Endothelial cell of umbilical vein (primary cell): ENCODE results near the gene CD58. TPM values are rescaled to one million over a fixed set of nuclear protein-coding genes. Genes with fewer than 3 reads are reported as not detected.
A peak's percentile ranks its signal among the peaks of the same experiment; 100 is the strongest.

ENCODE experiments used
- BruUV-seq: library from RNA; stranded (reverse); fragments of 400-500 nt; replicated peaks from 2 replicates; lab custom pipeline; 2021; lab: Mats Ljungman, UMichigan
- CTCF ChIA-PET: fragments of 300-600, 350-600 bp; sonication (Branson Sonifier 250); formaldehyde crosslinking; loops from one replicate; lab custom pipeline; 2021; ENCODE audit warnings: antibody characterized with exemption, inconsistent platforms; lab: Charles Lee
- POLR2A ChIA-PET: fragments of 300-600, 350-600 bp; sonication (Branson Sonifier 250); formaldehyde crosslinking; loops from one replicate; lab custom pipeline; 2021; ENCODE audit warnings: antibody characterized with exemption, inconsistent platforms; lab: Charles Lee
- DNase-seq: peaks from one replicate; pipeline ENCODE4 v3.0.0-alpha.2; 2011; ENCODE audit warnings: low read depth, low spot score
- FAIRE-seq: peaks from 2 replicates; lab custom pipeline; 2011; peaks lifted over from hg19 to GRCh38; lab: Jason Lieb, UNC
- H2AFZ ChIP-seq: 2 replicates; pipeline ENCODE4 v1.6.0; 2012; ENCODE audit warnings: low read depth, low read length, control low read depth, inconsistent platforms
- H3K27ac ChIP-seq: 2 replicates; pipeline ENCODE4 v1.5.1; 2011; ENCODE audit warnings: low read depth, mild to moderate bottlenecking, control low read depth, low read length, moderate library complexity; ENCODE audit not compliant: insufficient read depth
- H3K27me3 ChIP-seq, 2 experiments: 2 replicates each; pipeline versions ENCODE4 v1.6.0 to v1.6.1; 2011; ENCODE audit warnings: low read length in 2 of 2, mixed read lengths in 1 of 2; ENCODE audit not compliant: control insufficient read depth in 2 of 2, insufficient read depth in 2 of 2
- H3K36me3 ChIP-seq, 2 experiments: 2 replicates in 1 of 2; 3 replicates in 1 of 2; pipeline ENCODE4 v1.5.1; 2011; ENCODE audit warnings: low read length in 2 of 2, mild to moderate bottlenecking in 1 of 2, moderate library complexity in 1 of 2; ENCODE audit not compliant: control insufficient read depth in 2 of 2, insufficient read depth in 2 of 2; ENCODE audit errors: extremely low read depth in 1 of 2
- H3K4me1 ChIP-seq: 3 replicates; pipeline ENCODE4 v1.5.1; 2011; ENCODE audit warnings: mild to moderate bottlenecking, low read length; ENCODE audit not compliant: control insufficient read depth, insufficient read depth; ENCODE audit errors: extremely low read depth
- H3K4me2 ChIP-seq: 2 replicates; pipeline ENCODE4 v1.6.1; 2011; ENCODE audit warnings: low read length, control low read depth, mixed read lengths; ENCODE audit not compliant: insufficient read depth
- H3K4me3 ChIP-seq, 3 experiments: fragments of 200-600 bp in 1 of 3; sonication (generic), shearing (Covaris generic) in 1 of 3; replicated peaks in 1 of 3; 2 replicates each; pipeline ENCODE4 v1.5.1; 2011 to 2016; ENCODE audit warnings: control low read depth in 3 of 3, low read length in 3 of 3, mild to moderate bottlenecking in 2 of 3, inconsistent platforms in 1 of 3, low read depth in 1 of 3, moderate library complexity in 1 of 3; ENCODE audit not compliant: insufficient read depth in 1 of 3
- H3K79me2 ChIP-seq: 2 replicates; pipeline ENCODE4 v1.6.0; 2012; ENCODE audit warnings: low read length, inconsistent platforms; ENCODE audit not compliant: control insufficient read depth, insufficient read depth
- H3K9ac ChIP-seq: replicated peaks from 2 replicates; pipeline ENCODE3; 2011; ENCODE audit warnings: low read length, control low read depth; ENCODE audit not compliant: insufficient read depth; ENCODE audit errors: extremely low read depth
- H3K9me1 ChIP-seq: replicated peaks from 3 replicates; pipeline ENCODE4 v1.6.0; 2011; ENCODE audit warnings: mild to moderate bottlenecking, low read length; ENCODE audit not compliant: control insufficient read depth, insufficient read depth; ENCODE audit errors: extremely low read depth
- H3K9me3 ChIP-seq: replicated peaks from 2 replicates; pipeline ENCODE4 v1.5.1; 2012; ENCODE audit warnings: low read length, inconsistent platforms; ENCODE audit not compliant: control insufficient read depth, insufficient read depth
- H4K20me1 ChIP-seq: replicated peaks from 2 replicates; pipeline ENCODE3; 2011; ENCODE audit warnings: mild to moderate bottlenecking, low read length; ENCODE audit not compliant: control insufficient read depth, insufficient read depth; ENCODE audit errors: extremely low read depth
- EZH2 ChIP-seq: IDR thresholded peaks from 2 replicates; pipeline ENCODE4 v1.6.1; 2012; ENCODE audit warnings: borderline replicate concordance, low read depth, mild to moderate bottlenecking, moderate library complexity, low read length, inconsistent platforms; ENCODE audit not compliant: severe bottlenecking
- FOS ChIP-seq: IDR thresholded peaks from 2 replicates; pipeline ENCODE4 v1.6.1; 2011; ENCODE audit warnings: mild to moderate bottlenecking, low read length, moderate library complexity, borderline replicate concordance; ENCODE audit not compliant: insufficient read depth
- GATA2 ChIP-seq: IDR thresholded peaks from 2 replicates; pipeline ENCODE4 v1.7.0; 2011; ENCODE audit warnings: low read depth, mild to moderate bottlenecking, moderate library complexity, mixed read lengths, low read length; ENCODE audit not compliant: insufficient read length, insufficient read depth
- JUN ChIP-seq: IDR thresholded peaks from 2 replicates; pipeline ENCODE4 v1.6.1; 2011; ENCODE audit warnings: borderline replicate concordance, low read depth; ENCODE audit not compliant: insufficient read length, insufficient read depth
- MYC ChIP-seq: IDR thresholded peaks from one replicate; pipeline ENCODE4 v1.6.1; 2011; ENCODE audit warnings: mild to moderate bottlenecking, low read depth, low read length
- POLR2A ChIP-seq: IDR thresholded peaks from 2 replicates; pipeline ENCODE4 v1.6.1; 2012; ENCODE audit warnings: low read depth, mild to moderate bottlenecking, control low read depth, low read length
- POLR2AphosphoS5 ChIP-seq: IDR thresholded peaks from 2 replicates; pipeline ENCODE4 v1.6.1; 2012; ENCODE audit warnings: low read depth, mild to moderate bottlenecking, control low read depth, low read length, moderate library complexity; ENCODE audit not compliant: insufficient read depth
- dilution Hi-C: fragments of 300-500 bp; cut with MboI; formaldehyde crosslinking; loops from one replicate; pipeline ENCODE4 v1.15.0; 2019; ENCODE audit warnings: low sequenced_read_pairs; ENCODE audit not compliant: extremely low pct_ligation_motif_present
- intact Hi-C: fragments of 100-400 bp; cut with micrococcal nuclease; formaldehyde crosslinking; loops from one replicate; pipeline ENCODE4 v1.10.0; 2022
- polyA plus RNA-seq, 4 experiments: library from polyadenylated mRNA; depleted of rRNA in 3 of 4; stranded (reverse) in 3 of 4; unstranded in 1 of 4; fragments of >200 nt; gene quantifications; 2 replicates each; pipeline versions ENCODE4 v1.2.1 to v1.2.3, GENCODE V29; 2011 to 2012; ENCODE audit warnings: missing spikeins in 1 of 4
- total RNA-seq: library from RNA; stranded (reverse); gene quantifications from 2 replicates; pipeline ENCODE4 v1.2.3, GENCODE V29; 2021
- TF ChIP-seq, protein P1 (sequence below): IDR thresholded peaks from 2 replicates; pipeline ENCODE4 v1.6.1; 2011; ENCODE audit not compliant: insufficient read depth, insufficient read length
- TF ChIP-seq, protein P2 (sequence below), 2 donors: IDR thresholded peaks; 1 replicate in 1 of 2; 2 replicates in 1 of 2; pipeline ENCODE4 v1.5.1; 2011; ENCODE audit warnings: low read length in 2 of 2, mild to moderate bottlenecking in 2 of 2, moderate library complexity in 2 of 2, control low read depth in 1 of 2, inconsistent platforms in 1 of 2, low read depth in 1 of 2; ENCODE audit not compliant: insufficient read depth in 1 of 2; ENCODE audit errors: extremely low read depth in 1 of 2

The CD58 gene
- total and polyA plus RNA-seq, 2 donors (not counting 3 experiments of a cell fraction or from before 2014, with no cell fraction given) = 9.8 to 12.7 TPM

DNA sequence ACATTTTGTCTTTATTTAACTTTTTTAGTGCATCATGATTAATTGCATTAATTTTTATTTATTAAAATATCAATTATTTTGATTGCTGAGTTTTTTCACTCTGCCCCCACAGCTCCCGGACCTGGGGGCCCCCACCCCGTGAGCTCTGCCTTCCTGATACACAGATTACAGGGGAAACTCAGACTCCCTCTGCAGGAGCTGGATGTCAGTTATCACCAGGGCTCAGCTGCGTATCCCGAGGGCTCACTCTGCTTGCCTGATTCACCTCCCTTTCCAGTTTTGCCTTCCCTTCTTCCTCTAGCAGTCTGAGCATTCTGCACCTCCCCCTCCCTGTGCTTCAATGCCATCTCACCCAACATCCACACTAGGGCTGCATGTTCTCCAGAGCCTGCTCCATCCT lies 99.6 kb downstream of the CD58 start:
- ChIA-PET POLR2A (no interaction called here), CTCF (interaction anchor here (2.0 to 5.2 kb wide), 2 partner anchors 14 to 28 kb away, joined by 4 to 38 read pairs; no protein-coding TSS in a partner anchor)
- Histone ChIP-seq H3K4me1 (no peaks in the 10 kb centered on the region), H3K9me1 (no peaks in the 10 kb centered on the region), H3K27ac (no peak overlapping the region), H3K9ac (no peak overlapping the region), H3K79me2 (no peaks in the 10 kb centered on the region), H3K9me3 (no peaks in the 10 kb centered on the region), H3K4me2 (no peak overlapping the region), H3K4me3 (no peak overlapping the region), H3K27me3 (no peaks in the 10 kb centered on the region), H4K20me1 (no peaks in the 10 kb centered on the region), H3K36me3 (no peaks in the 10 kb centered on the region), H2AFZ (peak overlapping the region; percentile 7)
- dilution Hi-C loops = no loop called here
- no TSS peak for BruUV-seq
- intact Hi-C loops = no loop called here
- DNase-seq (no peak), FAIRE-seq (no peak)
- TF ChIP-seq EZH2 (no peak), FOS (no peak), JUN (no peak), POLR2A (no peak), GATA2 (no peak), MYC (no peak), POLR2AphosphoS5 (no peak)
- TF ChIP-seq, protein P1, sequence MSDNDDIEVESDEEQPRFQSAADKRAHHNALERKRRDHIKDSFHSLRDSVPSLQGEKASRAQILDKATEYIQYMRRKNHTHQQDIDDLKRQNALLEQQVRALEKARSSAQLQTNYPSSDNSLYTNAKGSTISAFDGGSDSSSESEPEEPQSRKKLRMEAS = no peak
- TF ChIP-seq, protein P2, sequence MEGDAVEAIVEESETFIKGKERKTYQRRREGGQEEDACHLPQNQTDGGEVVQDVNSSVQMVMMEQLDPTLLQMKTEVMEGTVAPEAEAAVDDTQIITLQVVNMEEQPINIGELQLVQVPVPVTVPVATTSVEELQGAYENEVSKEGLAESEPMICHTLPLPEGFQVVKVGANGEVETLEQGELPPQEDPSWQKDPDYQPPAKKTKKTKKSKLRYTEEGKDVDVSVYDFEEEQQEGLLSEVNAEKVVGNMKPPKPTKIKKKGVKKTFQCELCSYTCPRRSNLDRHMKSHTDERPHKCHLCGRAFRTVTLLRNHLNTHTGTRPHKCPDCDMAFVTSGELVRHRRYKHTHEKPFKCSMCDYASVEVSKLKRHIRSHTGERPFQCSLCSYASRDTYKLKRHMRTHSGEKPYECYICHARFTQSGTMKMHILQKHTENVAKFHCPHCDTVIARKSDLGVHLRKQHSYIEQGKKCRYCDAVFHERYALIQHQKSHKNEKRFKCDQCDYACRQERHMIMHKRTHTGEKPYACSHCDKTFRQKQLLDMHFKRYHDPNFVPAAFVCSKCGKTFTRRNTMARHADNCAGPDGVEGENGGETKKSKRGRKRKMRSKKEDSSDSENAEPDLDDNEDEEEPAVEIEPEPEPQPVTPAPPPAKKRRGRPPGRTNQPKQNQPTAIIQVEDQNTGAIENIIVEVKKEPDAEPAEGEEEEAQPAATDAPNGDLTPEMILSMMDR (IDR thresholded peaks at IDR 0.05; ENCODE audit: extremely low read depth in 1 of 2, insufficient read depth in 1 of 2, low read depth in 1 of 2, low read length in 2 of 2) = no peak
